GM19463 (cell line): Measurements from ENCODE around the gene ULK4.
"Not testable (repeated sequence)": the region's sequence is repeated elsewhere in the genome, so short reads cannot be mapped to it uniquely, and the experiment has no call there.

Source experiments
- ATAC-seq: cut with Tn5 transposase; IDR thresholded peaks from one replicate; pipeline ENCODE4 v1.9.1; 2021; ENCODE audit warnings: mild to moderate bottlenecking, moderate library complexity; ENCODE audit not compliant: unreplicated experiment

Gene ULK4

DNA sequence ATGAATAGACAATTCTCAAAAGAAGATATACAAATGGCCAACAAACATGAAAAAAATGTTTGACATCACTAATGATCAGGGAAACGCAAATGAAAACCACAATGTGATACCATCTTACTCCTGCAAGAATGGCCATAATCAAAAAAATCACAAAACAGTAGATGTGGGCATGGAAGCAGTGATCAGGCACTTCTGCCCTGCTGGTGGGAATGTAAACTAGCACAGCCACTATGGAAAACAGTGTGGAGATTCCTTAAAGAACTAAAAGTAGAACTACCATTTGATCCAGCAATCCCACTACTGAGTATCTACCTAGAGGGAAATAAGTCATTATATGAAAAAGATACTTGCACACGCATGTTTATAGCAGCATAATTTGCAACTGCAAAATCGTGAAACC lies 677.0 kb downstream of the ULK4 start:
- not testable (repeated sequence) for ATAC-seq

- ATAC-seq = no peak
Measured at GRCh38 chr3:41277790-41278465, 684.0 kb downstream of the ULK4 start.

DNA sequence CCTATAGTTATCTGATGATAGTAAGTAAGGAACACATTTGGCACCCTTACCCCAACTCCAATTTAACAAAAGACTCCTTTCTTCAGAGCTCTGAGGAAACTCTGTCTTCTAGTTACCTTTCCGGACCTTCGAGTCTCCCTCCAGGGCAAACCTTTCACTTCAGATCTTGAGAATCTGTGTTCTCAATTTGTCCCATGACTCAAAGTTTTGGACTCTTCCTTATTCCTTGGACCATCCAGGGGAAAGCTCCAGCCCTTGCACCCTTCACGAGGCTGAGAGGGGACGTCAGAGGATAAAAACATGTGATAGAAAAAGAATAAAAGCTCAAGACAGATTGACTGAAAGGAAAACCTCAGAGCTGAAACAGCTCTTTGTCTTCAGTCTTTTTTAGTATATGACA lies 685.7 kb downstream of the ULK4 start:
- ATAC-seq = no peak

DNA sequence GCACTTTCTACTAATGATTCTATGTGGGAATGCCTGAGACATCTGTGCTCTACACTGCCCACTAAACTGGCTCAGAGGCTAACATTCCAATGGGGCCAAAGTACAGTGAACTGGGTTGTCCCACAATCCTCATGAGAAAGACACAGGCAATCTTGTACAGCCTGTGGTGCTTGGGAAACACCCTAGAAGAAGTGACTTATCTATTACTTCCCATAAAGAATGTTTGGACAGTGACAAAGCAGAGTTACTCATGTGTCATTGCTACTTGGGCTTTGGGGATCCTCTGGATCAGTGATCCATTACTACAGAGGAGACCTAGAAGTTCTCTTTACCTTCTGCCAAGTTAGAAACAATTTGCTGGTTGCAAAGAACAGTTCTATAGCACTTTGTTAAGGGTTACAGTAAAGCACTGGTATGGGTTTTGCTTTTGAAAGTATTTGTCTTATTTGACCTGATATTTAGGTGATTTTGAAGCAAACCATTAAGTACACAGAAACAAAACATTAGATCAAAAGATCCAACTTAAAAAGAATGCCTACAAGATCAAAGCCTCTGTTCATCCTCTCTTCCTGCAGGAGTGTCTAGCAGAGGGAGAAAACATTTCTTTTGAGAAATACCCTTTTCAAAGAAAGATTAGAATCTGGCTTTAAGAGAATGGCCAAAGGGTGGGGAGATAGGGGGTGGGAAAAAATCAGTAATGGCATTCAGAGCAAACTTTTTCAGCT lies 686.8 kb downstream of the ULK4 start:
- ATAC-seq = no peak

- ATAC-seq = no peak
Measured at GRCh38 chr3:41272667-41273066, 689.2 kb downstream of the ULK4 start.

DNA sequence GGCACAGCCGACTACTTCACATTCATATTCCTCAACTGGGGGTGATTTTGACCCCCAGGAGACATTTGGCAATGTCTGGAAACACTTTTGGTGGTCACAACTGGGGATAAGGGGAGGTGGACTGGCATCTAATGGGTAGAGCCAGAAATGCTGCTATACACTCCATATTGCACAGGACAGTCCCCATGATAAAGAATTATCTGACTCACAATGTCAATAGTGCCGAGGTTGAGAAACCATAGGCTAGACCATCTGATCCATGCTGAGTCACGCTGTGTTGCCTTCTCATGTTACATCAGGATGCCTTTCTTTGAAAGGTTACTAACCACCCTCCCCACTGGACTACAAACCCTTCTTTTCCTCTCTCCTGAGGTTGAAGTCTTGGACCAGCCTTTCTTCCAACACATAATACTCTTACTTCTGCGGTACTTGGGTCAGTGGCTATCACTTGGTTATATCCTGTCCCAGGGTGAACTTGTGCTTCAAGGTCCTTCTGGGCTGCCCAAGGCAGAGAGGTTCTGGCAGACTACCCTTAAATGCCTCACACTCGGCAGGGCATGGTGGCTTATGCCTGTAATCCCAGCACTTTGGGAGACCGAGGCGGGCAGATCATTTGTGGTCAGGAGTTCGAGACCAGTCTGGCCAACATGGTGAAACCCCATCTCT lies 693.8 kb downstream of the ULK4 start:
- no peak for ATAC-seq

GRCh38 chr3:41265823-41266273 lies 696.1 kb downstream of the ULK4 start:
- no peak for ATAC-seq

GRCh38 chr3:41265011-41265545 lies 696.8 kb downstream of the ULK4 start:
- ATAC-seq = no peak

DNA sequence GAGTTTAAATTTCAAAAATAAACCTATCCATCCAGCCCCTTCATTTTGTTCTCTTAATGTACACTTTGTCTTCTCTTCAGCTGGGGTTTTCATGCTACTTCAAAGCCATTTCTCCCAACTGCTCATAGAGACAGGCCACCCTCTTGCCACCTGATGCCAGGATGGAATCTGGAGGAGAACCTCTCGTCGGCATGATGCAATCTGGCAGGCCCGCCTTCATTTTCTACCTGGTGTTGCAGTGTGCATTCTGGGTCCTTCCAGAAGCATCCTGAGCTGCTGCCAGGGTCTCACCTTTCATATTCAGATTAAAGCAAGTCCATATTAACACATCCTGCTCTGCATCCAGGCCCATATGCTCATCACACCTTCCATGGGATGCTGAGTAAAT lies 701.8 kb downstream of the ULK4 start:
- ATAC-seq = no peak

- no peak for ATAC-seq
Measured at GRCh38 chr3:41259449-41260062, 702.3 kb downstream of the ULK4 start.

- no peak for ATAC-seq
Measured at GRCh38 chr3:41258239-41258800, 703.6 kb downstream of the ULK4 start.

DNA sequence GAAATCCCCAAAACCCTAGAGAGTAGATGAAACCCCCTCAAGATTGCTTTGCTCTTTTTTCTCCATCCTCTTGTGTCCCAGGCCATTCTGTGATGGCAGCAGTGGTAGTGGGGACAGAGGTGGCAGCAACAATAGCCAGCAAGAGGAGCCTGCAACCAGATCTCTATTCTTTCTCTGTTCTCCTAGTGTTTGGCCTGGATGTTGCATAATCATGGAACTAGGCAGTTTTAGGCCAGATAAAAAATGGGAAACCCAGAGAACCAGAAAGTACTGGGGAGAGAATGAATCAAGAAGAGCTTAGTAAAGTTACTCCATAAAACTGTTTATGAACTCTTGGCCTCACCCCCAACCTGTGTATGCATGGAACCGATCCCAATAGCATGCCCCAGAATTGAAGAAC lies 710.3 kb downstream of the ULK4 start:
- ATAC-seq = no peak

- no peak for ATAC-seq
Measured at GRCh38 chr3:41250825-41251224, 711.1 kb downstream of the ULK4 start.

DNA sequence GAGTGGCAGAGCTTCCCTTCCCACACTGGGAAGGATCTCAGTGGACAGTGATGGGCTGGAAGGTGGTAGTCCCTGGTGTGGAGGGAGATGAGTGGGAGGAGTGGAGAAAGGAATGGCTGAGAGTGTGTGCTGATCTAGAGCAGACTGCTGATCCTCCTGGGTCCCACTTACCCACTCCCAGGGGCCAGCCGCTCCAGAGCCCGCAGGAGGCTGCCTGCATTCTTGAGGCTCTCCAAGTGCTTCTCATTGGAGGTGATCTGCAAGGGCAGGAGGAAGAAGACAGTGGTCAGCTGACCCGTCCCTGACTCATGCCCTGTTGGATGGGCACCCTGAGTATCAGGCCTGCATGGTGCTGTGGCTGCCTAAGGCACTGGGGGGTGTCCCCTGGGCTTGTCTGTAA lies 712.6 kb downstream of the ULK4 start:
- no peak for ATAC-seq

DNA sequence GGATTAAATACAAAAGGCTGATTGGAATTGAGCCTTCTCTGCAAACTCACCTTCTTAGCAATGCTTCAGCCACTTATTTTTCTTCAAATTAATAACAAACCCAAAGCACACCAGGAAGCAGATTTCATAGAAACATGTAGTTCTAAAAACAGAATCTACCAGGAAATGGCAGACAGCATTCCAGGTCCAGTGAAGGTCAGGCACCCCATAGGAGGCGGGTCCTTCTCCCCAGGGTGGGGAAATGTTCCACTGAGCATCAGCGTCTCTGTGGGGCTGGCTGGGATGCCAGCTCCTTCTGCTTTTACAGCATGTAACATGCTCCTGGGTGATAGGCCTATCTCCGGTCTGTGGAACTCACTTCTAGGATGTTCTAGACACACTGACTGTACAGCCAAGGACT lies 713.4 kb downstream of the ULK4 start:
- no peak for ATAC-seq

GRCh38 chr3:41247055-41248004 lies 714.6 kb downstream of the ULK4 start:
- ATAC-seq = no peak

- no peak for ATAC-seq
Measured at GRCh38 chr3:41244620-41245336, 717.1 kb downstream of the ULK4 start.

GRCh38 chr3:41243183-41243582 lies 718.7 kb downstream of the ULK4 start:
- ATAC-seq = no peak
